GM12878 (cell line): ENCODE data around the gene COPS8. TPM values are rescaled to one million over a fixed set of nuclear protein-coding genes. Genes with fewer than 3 reads are reported as not detected.

Experiments used
- ATAC-seq: fragments of 200-7000 bp; cut with Tn5 transposase; 3 replicates; pipeline ENCODE4 v1.9.1; 2020; ENCODE audit warnings: mild to moderate bottlenecking, moderate library complexity
- BruUV-seq: library from RNA; stranded (reverse); fragments of 400-500 nt; replicated peaks from 2 replicates; lab custom pipeline; 2021; lab: Mats Ljungman, UMichigan
- CTCF ChIA-PET: fragments of 300-600 bp; sonication (Branson Sonifier 250); formaldehyde crosslinking; extraction: SDS; loops from one replicate; lab custom pipeline; 2021; ENCODE audit warnings: inconsistent platforms; lab: Yijun Ruan, JAX
- POLR2A ChIA-PET: fragments of 350-600 bp; formaldehyde crosslinking; extraction: SDS; loops from one replicate; lab custom pipeline; 2021; ENCODE audit warnings: inconsistent platforms; lab: Charles Lee
- RAD21 ChIA-PET: fragments of 300-600 bp; sonication (Branson Sonifier 250); formaldehyde crosslinking; loops from one replicate; lab custom pipeline; 2023; ENCODE audit warnings: antibody characterized with exemption; ENCODE audit not compliant: unreplicated experiment; lab: Charles Lee
- SMC1A ChIA-PET: fragments of 300-600 bp; sonication (Branson Sonifier 250); formaldehyde crosslinking; loops from one replicate; lab custom pipeline; 2023; ENCODE audit not compliant: unreplicated experiment, uncharacterized antibody; lab: Charles Lee
- DNase-seq: peaks from one replicate; pipeline ENCODE4 v3.0.0-alpha.2; 2011; ENCODE audit warnings: low read depth, low spot score
- FAIRE-seq: peaks from 3 replicates; lab custom pipeline; 2011; peaks lifted over from hg19 to GRCh38; lab: Jason Lieb, UNC
- H2AFZ ChIP-seq: 2 replicates; pipeline ENCODE4 v1.6.0; 2011; ENCODE audit warnings: low read depth, low read length, control low read depth; ENCODE audit not compliant: control insufficient read depth
- H3K27ac ChIP-seq: 2 replicates; pipeline ENCODE4 v1.5.1; 2011; ENCODE audit warnings: control low read depth; ENCODE audit not compliant: control insufficient read depth, insufficient read depth
- H3K27me3 ChIP-seq, 2 experiments: replicated peaks in 1 of 2; 2 replicates each; pipeline versions ENCODE4 v1.6.0 to v1.6.1; 2011; ENCODE audit warnings: low read length in 1 of 2; ENCODE audit not compliant: control insufficient read depth in 2 of 2, insufficient read depth in 2 of 2
- H3K36me3 ChIP-seq, 2 experiments: 2 replicates each; pipeline ENCODE4 v1.5.1; 2011; ENCODE audit warnings: low read length in 1 of 2; ENCODE audit not compliant: control insufficient read depth in 2 of 2, insufficient read depth in 2 of 2
- H3K4me1 ChIP-seq: 2 replicates; pipeline ENCODE4 v1.6.1; 2011; ENCODE audit warnings: mild to moderate bottlenecking, low read length, moderate library complexity, mixed read lengths; ENCODE audit not compliant: control insufficient read depth, insufficient read depth
- H3K4me2 ChIP-seq: 2 replicates; pipeline ENCODE4 v1.6.0; 2011; ENCODE audit warnings: control low read depth; ENCODE audit not compliant: control insufficient read depth, insufficient read depth
- H3K4me3 ChIP-seq: fragments of 200-600 bp; sonication (generic); 2 replicates; pipeline ENCODE4 v1.5.1; 2016
- H3K79me2 ChIP-seq: 2 replicates; pipeline ENCODE4 v1.6.0; 2011; ENCODE audit warnings: low read length; ENCODE audit not compliant: control insufficient read depth, insufficient read depth
- H3K9ac ChIP-seq: 2 replicates; pipeline ENCODE4 v1.8.0; 2011; ENCODE audit warnings: low read length, control low read depth, mixed read lengths; ENCODE audit not compliant: control insufficient read depth, insufficient read depth
- H3K9me3 ChIP-seq: replicated peaks from 3 replicates; pipeline ENCODE4 v1.5.1; 2011; ENCODE audit warnings: mild to moderate bottlenecking, low read length; ENCODE audit not compliant: control insufficient read depth, insufficient read depth
- H4K20me1 ChIP-seq: 2 replicates; pipeline ENCODE4 v1.6.0; 2011; ENCODE audit not compliant: control insufficient read depth, insufficient read depth
- EGR1 ChIP-seq, 2 experiments: IDR thresholded peaks; 1 replicate in 1 of 2; 2 replicates in 1 of 2; pipeline ENCODE4 v1.6.1; 2011 to 2012; ENCODE audit warnings: low read depth in 2 of 2, low read length in 2 of 2, borderline replicate concordance in 1 of 2, mild to moderate bottlenecking in 1 of 2, moderate library complexity in 1 of 2
- IKZF1 ChIP-seq: fragments of 450-650 bp; conservative IDR thresholded peaks from 2 replicates; pipeline ENCODE4 v1.6.1; 2017; ENCODE audit warnings: antibody characterized with exemption, mild to moderate bottlenecking
- MEF2A ChIP-seq: IDR thresholded peaks from 2 replicates; pipeline ENCODE4 v1.6.1; 2011; ENCODE audit warnings: low read depth, mild to moderate bottlenecking, low read length, moderate library complexity; ENCODE audit not compliant: insufficient read depth
- RAD21 ChIP-seq: IDR thresholded peaks from 2 replicates; pipeline ENCODE4 v1.6.1; 2011; ENCODE audit warnings: mild to moderate bottlenecking, low read depth, low read length, moderate library complexity; ENCODE audit not compliant: insufficient read depth
- RAD51 ChIP-seq: fragments of 450-650 bp; IDR thresholded peaks from 2 replicates; pipeline ENCODE4 v1.6.1; 2016; ENCODE audit warnings: moderate library complexity, mild to moderate bottlenecking, inconsistent platforms
- SMC3 ChIP-seq: IDR thresholded peaks from 2 replicates; pipeline ENCODE4 v1.6.1; 2011; ENCODE audit warnings: low read length, improper control_type of control experiment, borderline replicate concordance
- YY1 ChIP-seq: IDR thresholded peaks from 2 replicates; pipeline ENCODE4 v1.6.1; 2011; ENCODE audit warnings: low read depth, mild to moderate bottlenecking, low read length
- WGBS: methylation state at CpG from one replicate; pipeline ENCODE4 v1.1.6; 2016; ENCODE audit warnings: low lambda C conversion rate; ENCODE audit not compliant: insufficient replicate concordance, insufficient coverage; ENCODE audit errors: missing lambda C conversion rate; 5-methylcytosine and 5-hydroxymethylcytosine counted together
- in situ Hi-C: fragments of 300-500 bp; cut with MboI; formaldehyde crosslinking; loops from 9 replicates; pipeline ENCODE4 v1.14.3; 2018; ENCODE audit warnings: mixed read lengths
- intact Hi-C: fragments of 100-400 bp; cut with micrococcal nuclease; formaldehyde crosslinking; loops from one replicate; pipeline ENCODE4 v1.14.2; 2022; ENCODE audit not compliant: unreplicated experiment
- polyA plus RNA-seq, 11 experiments: library from polyadenylated mRNA; depleted of rRNA in 4 of 11; unstranded in 6 of 11; stranded (reverse) in 5 of 11; fragments of >200 nt; fragmentation: Nextera tagmentation in 4 of 11; fragmentation: Illumina TruSeq in 1 of 11; extraction: Ambion mirVana in 4 of 11; extraction: Trizol in 1 of 11; gene quantifications; 1 replicate in 1 of 11; 2 replicates in 10 of 11; pipeline versions ENCODE4 v1.2.1 to v1.2.3, GENCODE V29; 2011 to 2016; ENCODE audit warnings: inconsistent platforms in 2 of 11, missing spikeins in 2 of 11, low read depth in 1 of 11
- total RNA-seq, 4 experiments: library from RNA; depleted of rRNA in 3 of 4; stranded (reverse); fragments of >200 nt in 3 of 4; fragmentation: Illumina TruSeq in 1 of 4; extraction: Trizol in 1 of 4; gene quantifications; 2 replicates each; pipeline versions ENCODE4 v1.2.1 to v1.2.3, GENCODE V29; 2013 to 2021
- TF ChIP-seq, protein P1 (sequence below), 3 experiments: IDR thresholded peaks in 2 of 3; conservative IDR thresholded peaks in 1 of 3; 2 replicates each; pipeline ENCODE4 v1.5.1; 2011; ENCODE audit warnings: low read depth in 3 of 3, low read length in 3 of 3, mild to moderate bottlenecking in 3 of 3, control low read depth in 2 of 3, moderate library complexity in 2 of 3, inconsistent platforms in 1 of 3, mixed read lengths in 1 of 3; ENCODE audit not compliant: control insufficient read depth in 2 of 3, insufficient read depth in 1 of 3; ENCODE audit errors: extremely low read depth in 1 of 3
- TF ChIP-seq, protein P2 (sequence below): fragments of 450-650 bp; IDR thresholded peaks from 2 replicates; pipeline ENCODE4 v1.6.1; 2016; ENCODE audit warnings: mild to moderate bottlenecking, moderate library complexity, borderline replicate concordance

The COPS8 gene
- total and polyA plus RNA-seq, 10 of the 15 experiments (the other 5 are each of a cell fraction or from before 2014, with no cell fraction given), result 44.0 to 134 (median 107) TPM

DNA sequence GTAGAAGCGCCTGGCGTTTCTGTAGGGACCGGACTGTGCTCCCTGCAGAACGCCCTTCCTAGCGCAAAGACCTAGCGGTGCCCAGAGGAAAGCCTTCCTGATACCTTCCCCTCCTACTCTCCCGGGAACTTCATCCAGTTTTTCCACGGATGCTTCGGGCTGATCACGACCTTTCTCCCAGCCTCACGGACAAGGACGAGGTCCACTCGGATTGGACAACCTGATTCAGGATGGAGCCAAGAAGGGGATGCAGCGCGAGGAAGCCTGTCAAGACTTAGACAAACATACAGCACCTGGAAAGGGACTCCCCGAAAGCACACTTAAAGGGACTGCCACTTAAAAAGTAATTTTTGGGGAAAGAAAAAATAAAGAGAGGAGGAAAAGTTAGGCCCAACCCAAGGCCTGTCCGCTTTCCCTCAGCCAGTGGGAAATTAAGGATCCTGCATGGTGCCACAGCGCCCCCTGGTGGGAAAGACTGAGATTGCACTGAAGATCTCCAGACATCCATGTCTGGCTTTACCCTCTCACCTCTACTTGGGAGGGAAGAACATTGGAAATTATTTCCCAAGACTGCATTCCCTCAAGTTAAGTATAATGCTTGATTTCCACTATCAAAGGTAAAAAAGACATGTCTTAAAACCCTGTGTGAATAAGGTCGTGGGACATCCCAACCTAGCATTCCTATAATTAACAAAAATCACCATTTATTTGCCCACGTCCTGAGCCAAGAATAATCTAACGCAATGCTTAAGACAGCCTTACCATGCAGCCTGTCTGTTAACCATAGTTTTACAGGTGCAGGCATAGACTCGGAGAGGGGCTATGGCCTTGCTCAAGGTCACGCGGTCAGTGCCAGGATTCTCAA, 13.4 kb upstream of the COPS8 start:
- TF ChIP-seq YY1 (peak; percentile 54; the same call in 1 of the 2 replicates), RAD51 (no peak), RAD21 (peak; percentile 97), IKZF1 (0 out of 2 replicates have a peak, but pooled peaks have one; percentile 11), SMC3 (peak; percentile 81), EGR1 (IDR thresholded peaks at IDR 0.05; ENCODE audit: borderline replicate concordance in 1 of 2, low read depth in 2 of 2, low read length in 2 of 2) (no peak), MEF2A (no peak)
- TF ChIP-seq, protein P1, sequence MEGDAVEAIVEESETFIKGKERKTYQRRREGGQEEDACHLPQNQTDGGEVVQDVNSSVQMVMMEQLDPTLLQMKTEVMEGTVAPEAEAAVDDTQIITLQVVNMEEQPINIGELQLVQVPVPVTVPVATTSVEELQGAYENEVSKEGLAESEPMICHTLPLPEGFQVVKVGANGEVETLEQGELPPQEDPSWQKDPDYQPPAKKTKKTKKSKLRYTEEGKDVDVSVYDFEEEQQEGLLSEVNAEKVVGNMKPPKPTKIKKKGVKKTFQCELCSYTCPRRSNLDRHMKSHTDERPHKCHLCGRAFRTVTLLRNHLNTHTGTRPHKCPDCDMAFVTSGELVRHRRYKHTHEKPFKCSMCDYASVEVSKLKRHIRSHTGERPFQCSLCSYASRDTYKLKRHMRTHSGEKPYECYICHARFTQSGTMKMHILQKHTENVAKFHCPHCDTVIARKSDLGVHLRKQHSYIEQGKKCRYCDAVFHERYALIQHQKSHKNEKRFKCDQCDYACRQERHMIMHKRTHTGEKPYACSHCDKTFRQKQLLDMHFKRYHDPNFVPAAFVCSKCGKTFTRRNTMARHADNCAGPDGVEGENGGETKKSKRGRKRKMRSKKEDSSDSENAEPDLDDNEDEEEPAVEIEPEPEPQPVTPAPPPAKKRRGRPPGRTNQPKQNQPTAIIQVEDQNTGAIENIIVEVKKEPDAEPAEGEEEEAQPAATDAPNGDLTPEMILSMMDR (IDR thresholded peaks at IDR 0.05 in 2 of 3, conservative IDR thresholded peaks at IDR 0.05 in 1 of 3; ENCODE audit: control insufficient read depth in 2 of 3, extremely low read depth in 1 of 3, insufficient read depth in 1 of 3, low read depth in 3 of 3, low read length in 3 of 3), result peak; percentile 92 to 95 (median 94)
- TF ChIP-seq, protein P2, sequence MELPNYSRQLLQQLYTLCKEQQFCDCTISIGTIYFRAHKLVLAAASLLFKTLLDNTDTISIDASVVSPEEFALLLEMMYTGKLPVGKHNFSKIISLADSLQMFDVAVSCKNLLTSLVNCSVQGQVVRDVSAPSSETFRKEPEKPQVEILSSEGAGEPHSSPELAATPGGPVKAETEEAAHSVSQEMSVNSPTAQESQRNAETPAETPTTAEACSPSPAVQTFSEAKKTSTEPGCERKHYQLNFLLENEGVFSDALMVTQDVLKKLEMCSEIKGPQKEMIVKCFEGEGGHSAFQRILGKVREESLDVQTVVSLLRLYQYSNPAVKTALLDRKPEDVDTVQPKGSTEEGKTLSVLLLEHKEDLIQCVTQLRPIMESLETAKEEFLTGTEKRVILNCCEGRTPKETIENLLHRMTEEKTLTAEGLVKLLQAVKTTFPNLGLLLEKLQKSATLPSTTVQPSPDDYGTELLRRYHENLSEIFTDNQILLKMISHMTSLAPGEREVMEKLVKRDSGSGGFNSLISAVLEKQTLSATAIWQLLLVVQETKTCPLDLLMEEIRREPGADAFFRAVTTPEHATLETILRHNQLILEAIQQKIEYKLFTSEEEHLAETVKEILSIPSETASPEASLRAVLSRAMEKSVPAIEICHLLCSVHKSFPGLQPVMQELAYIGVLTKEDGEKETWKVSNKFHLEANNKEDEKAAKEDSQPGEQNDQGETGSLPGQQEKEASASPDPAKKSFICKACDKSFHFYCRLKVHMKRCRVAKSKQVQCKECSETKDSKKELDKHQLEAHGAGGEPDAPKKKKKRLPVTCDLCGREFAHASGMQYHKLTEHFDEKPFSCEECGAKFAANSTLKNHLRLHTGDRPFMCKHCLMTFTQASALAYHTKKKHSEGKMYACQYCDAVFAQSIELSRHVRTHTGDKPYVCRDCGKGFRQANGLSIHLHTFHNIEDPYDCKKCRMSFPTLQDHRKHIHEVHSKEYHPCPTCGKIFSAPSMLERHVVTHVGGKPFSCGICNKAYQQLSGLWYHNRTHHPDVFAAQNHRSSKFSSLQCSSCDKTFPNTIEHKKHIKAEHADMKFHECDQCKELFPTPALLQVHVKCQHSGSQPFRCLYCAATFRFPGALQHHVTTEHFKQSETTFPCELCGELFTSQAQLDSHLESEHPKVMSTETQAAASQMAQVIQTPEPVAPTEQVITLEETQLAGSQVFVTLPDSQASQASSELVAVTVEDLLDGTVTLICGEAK, result no peak
- H3K79me2 ChIP-seq, result no peaks in the 10 kb centered on the region
- FAIRE-seq (peak; percentile 80), DNase-seq (no peak), ATAC-seq (peak; percentile 81)
- H3K36me3 ChIP-seq, result no peaks in the 10 kb centered on the region
- 0 out of 2 replicates have a peak, but pooled peaks cover 2% of the 10 kb centered on the region for H4K20me1 ChIP-seq
- H3K9ac ChIP-seq, result no peak overlapping the region
- POLR2A ChIA-PET, result no interaction called here
- no peaks in the 10 kb centered on the region for H3K4me1 ChIP-seq
- no peak overlapping the region for H3K27ac ChIP-seq
- CTCF ChIA-PET, result interaction anchor here (0.9 to 3.6 kb wide), 4 partner anchors 11 to 719 kb away, joined by 3 to 20 read pairs (median 7); partner anchors contain the start of gene COPS8
- in situ Hi-C loops (loop anchor here (5.0 kb wide), 3 partner anchors 560 to 1295 kb away; no protein-coding TSS in a partner anchor), intact Hi-C loops (loop anchor here (1.0 to 2.0 kb wide), 2 partner anchors 719 to 729 kb away; no protein-coding TSS in a partner anchor)
- WGBS, result 56% methylated on average over 24 of the region's 24 CpGs
- H3K27me3 ChIP-seq, result no peaks in the 10 kb centered on the region
- H2AFZ ChIP-seq, result no peak overlapping the region
- RAD21 ChIA-PET, result no interaction called here
- H3K4me3 ChIP-seq, result no peak overlapping the region
- H3K9me3 ChIP-seq, result no peaks in the 10 kb centered on the region
- H3K4me2 ChIP-seq, result no peak overlapping the region
- SMC1A ChIA-PET, result interaction anchor here (5.0 kb wide), 1 partner anchor 14 kb away, joined by 16 read pairs; the partner anchor contains the start of gene COPS8
- no TSS peak for BruUV-seq
